Kidney (tissue), 14 donors: ENCODE results near the gene TCTN1. TPM values are rescaled to one million over a fixed set of nuclear protein-coding genes. Genes with fewer than 3 reads are reported as not detected.
"Not testable (repeated sequence)": the region's sequence is repeated elsewhere in the genome, so short reads cannot be mapped to it uniquely, and the experiment has no call there.

Experiments used
- DNase-seq, 5 donors: peaks; one replicate each; pipeline ENCODE4 v3.0.0-alpha.2; 2013 to 2020
- FAIRE-seq: peaks from 2 replicates; lab custom pipeline; 2012; peaks lifted over from hg19 to GRCh38; lab: Jason Lieb, UNC
- H3K27ac ChIP-seq, 2 donors: one replicate each; pipeline ENCODE4 v1.7.0; 2013; ENCODE audit warnings: low read depth in 2 of 2, low read length in 2 of 2, inconsistent platforms in 1 of 2
- H3K27me3 ChIP-seq: one replicate; pipeline ENCODE4 v1.7.1; 2013; ENCODE audit warnings: low read length, inconsistent platforms; ENCODE audit not compliant: control insufficient read depth, insufficient read depth
- H3K36me3 ChIP-seq, 3 donors: one replicate each; pipeline versions ENCODE4 v1.7.0 to v1.7.1; 2013; ENCODE audit warnings: low read length in 3 of 3, control low read depth in 1 of 3, inconsistent platforms in 1 of 3; ENCODE audit not compliant: insufficient read depth in 3 of 3, control insufficient read depth in 2 of 3
- H3K4me1 ChIP-seq, 3 donors: one replicate each; pipeline versions ENCODE4 v1.7.0 to v1.7.1; 2013; ENCODE audit warnings: low read length in 3 of 3, inconsistent platforms in 1 of 3, low read depth in 1 of 3; ENCODE audit not compliant: control insufficient read depth in 2 of 3, insufficient read depth in 2 of 3
- H3K4me3 ChIP-seq, 3 donors: one replicate each; pipeline versions ENCODE4 v1.7.0 to v1.8.1; 2013; ENCODE audit warnings: low read length in 3 of 3, control low read depth in 1 of 3, inconsistent platforms in 1 of 3
- H3K9ac ChIP-seq, 3 donors: one replicate each; pipeline versions ENCODE4 v1.7.0 to v1.7.1; 2013; ENCODE audit warnings: low read length in 3 of 3, control low read depth in 1 of 3, inconsistent platforms in 1 of 3
- H3K9me3 ChIP-seq, 3 donors: one replicate each; pipeline versions ENCODE4 v1.7.0 to v1.7.1; 2013; ENCODE audit warnings: low read length in 3 of 3, control low read depth in 1 of 3, inconsistent platforms in 1 of 3; ENCODE audit not compliant: control insufficient read depth in 2 of 3, insufficient read depth in 1 of 3
- intact Hi-C: fragments of 100-400 bp; cut with DNase I; formaldehyde crosslinking; loops from one replicate; pipeline ENCODE4 v1.11.1; 2022
- polyA plus RNA-seq: library from polyadenylated mRNA; stranded (reverse); fragments of 350-450 nt; fragmentation: Illumina TruSeq; extraction: RNeasy Lipid Tissue Mini Kit (QIAGEN cat#74804); gene quantifications from one replicate; pipeline ENCODE4 v1.2.3, GENCODE V29; 2014; ENCODE audit warnings: low read depth, low replicate concordance; ENCODE audit not compliant: insufficient read depth
- total RNA-seq: library from RNA; stranded (reverse); fragmentation: NEBNext Ultra II Directional; extraction: Animal tissue kit (Norgen Biotek cat#: 25700); gene quantifications from one replicate; pipeline ENCODE4 v1.2.1, GENCODE V29; 2021
- TF ChIP-seq, protein P1 (sequence below): IDR thresholded peaks from 3 replicates; pipeline ENCODE4 v1.5.1; 2012; ENCODE audit warnings: mild to moderate bottlenecking, moderate library complexity, borderline replicate concordance; ENCODE audit not compliant: insufficient read depth; ENCODE audit errors: extremely low read depth
- donor health status: control.
- donor health status: control.
- donor health status: control.
- donor health status: control.
- donor health status: control.
- donor health status: DM: yes; HTN: yes; CAD: no.
- donor health status: Normal renal cell carcinoma (clear cell type).

The TCTN1 gene
- total and polyA plus RNA-seq, 2 donors from 2014 or later: 71.2 to 76.9 TPM

DNA sequence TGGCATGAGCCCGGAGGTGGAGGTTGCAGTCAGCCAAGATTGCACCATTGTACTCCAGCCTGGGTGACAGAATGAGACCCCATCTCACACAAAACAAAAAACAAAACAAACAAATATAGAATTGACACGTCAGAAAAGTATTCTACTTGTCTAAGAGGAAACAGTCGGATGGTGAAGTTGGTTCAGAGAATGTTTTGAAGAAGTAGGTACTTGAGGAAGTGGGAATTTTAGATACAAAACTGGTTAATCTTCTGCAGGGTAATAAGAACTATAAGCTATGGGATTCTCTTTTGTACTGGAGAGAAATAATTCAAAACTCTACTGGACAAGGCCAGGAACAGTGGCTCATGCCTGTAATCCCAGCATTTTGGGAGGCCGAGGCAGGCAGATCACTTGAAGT is 14.6 kb upstream of the TCTN1 start:
- no peak overlapping the region for H3K4me3 ChIP-seq
- TF ChIP-seq, protein P1, sequence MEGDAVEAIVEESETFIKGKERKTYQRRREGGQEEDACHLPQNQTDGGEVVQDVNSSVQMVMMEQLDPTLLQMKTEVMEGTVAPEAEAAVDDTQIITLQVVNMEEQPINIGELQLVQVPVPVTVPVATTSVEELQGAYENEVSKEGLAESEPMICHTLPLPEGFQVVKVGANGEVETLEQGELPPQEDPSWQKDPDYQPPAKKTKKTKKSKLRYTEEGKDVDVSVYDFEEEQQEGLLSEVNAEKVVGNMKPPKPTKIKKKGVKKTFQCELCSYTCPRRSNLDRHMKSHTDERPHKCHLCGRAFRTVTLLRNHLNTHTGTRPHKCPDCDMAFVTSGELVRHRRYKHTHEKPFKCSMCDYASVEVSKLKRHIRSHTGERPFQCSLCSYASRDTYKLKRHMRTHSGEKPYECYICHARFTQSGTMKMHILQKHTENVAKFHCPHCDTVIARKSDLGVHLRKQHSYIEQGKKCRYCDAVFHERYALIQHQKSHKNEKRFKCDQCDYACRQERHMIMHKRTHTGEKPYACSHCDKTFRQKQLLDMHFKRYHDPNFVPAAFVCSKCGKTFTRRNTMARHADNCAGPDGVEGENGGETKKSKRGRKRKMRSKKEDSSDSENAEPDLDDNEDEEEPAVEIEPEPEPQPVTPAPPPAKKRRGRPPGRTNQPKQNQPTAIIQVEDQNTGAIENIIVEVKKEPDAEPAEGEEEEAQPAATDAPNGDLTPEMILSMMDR: no peak
- H3K36me3 ChIP-seq: no peaks in the 10 kb centered on the region
- intact Hi-C loops: no loop called here
- H3K27me3 ChIP-seq: no peaks in the 10 kb centered on the region
- H3K4me1 ChIP-seq: no peaks in the 10 kb centered on the region
- FAIRE-seq: no peak
- H3K9ac ChIP-seq: no peak overlapping the region
- no peak overlapping the region for H3K27ac ChIP-seq
- DNase-seq: no peak
- H3K9me3 ChIP-seq: no peaks in the 10 kb centered on the region

DNA sequence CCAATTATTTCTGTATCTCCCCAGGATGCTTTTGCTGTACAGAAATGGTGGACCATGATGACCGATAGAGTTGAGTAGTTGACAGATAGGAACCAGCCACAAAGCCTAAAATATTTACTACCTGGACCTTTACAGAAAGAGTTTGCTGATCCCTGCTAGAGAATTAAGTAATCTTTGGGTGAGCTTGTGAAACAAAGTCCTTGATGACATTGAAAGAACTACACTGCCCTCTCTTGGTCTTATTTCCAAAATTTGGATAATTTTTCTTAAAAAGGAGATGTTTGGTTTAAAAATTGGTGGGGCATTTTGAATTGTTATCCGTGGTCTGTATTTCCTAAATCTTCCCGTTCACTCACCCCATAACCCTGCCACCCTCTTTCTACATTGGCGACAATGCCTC is 13.7 kb upstream of the TCTN1 start:
- intact Hi-C loops: loop anchor here (5.0 kb wide), 1 partner anchor 88 kb away; no protein-coding TSS in a partner anchor
- peak in 1 of 5 donors; percentile 54 for DNase-seq
- H3K27me3 ChIP-seq: no peaks in the 10 kb centered on the region
- peak; percentile 53 for FAIRE-seq
- H3K27ac ChIP-seq: no peak overlapping the region
- TF ChIP-seq, protein P1: peak; percentile 36
- H3K36me3 ChIP-seq: no peaks in the 10 kb centered on the region
- no peak overlapping the region for H3K9ac ChIP-seq
- H3K9me3 ChIP-seq: no peaks in the 10 kb centered on the region
- H3K4me1 ChIP-seq: no peaks in the 10 kb centered on the region
- no peak overlapping the region for H3K4me3 ChIP-seq

DNA sequence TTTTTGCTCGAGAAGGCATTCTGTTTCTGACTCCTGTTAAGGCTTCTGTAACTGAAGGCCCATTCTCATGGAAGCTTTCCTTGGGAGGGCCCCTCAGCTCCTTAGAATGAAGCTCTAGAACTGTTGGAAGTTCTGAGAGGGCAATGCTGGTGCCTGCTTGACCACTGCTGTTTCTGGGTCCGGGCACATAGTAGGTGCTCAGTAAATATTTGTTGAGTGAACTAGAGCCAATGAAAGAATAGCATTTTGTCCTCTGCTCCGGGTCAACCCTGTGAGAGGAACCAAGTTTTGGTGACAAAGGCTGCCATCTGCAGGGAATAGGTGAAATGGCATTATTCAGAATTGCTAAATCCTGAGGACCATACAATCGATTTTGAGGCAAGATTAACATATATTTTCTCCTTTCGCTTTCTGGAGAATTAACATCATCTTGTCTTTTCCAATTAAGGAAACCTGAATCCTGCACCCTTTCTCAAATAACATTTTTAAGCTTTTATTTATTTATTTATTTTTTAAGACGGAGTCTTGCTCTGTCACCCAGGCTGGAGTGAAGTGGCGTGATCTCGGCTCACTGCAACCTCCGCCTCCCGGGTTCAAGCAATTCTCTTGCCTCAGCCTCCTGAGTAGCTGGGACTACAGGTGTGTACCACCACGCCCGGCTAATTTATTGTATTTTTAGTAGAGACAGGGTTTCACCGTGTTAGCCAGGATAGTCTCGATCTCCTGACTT is 11.7 kb upstream of the TCTN1 start:
- not testable (repeated sequence) for H3K27me3 ChIP-seq, H3K9ac ChIP-seq, H3K27ac ChIP-seq, H3K9me3 ChIP-seq, H3K36me3 ChIP-seq, H3K4me3 ChIP-seq, H3K4me1 ChIP-seq
- FAIRE-seq (peak; percentile 3), DNase-seq (peak in 3 of 5 donors; percentile 16 to 75 (median 49))
- TF ChIP-seq, protein P1: peak; percentile 86
- intact Hi-C loops: loop anchor here (5.0 kb wide), 1 partner anchor 90 kb away; no protein-coding TSS in a partner anchor
